BE2C (cell line): ENCODE data around the gene NRXN3.

ENCODE experiments used
- DNase-seq: peaks from one replicate; pipeline ENCODE4 v3.0.0-alpha.2; 2020
- H3K27me3 ChIP-seq: fragments of 250-450 bp; sonication (Bioruptor Pico); 2 replicates; pipeline ENCODE4 v1.5.1; 2020; ENCODE audit warnings: mild to moderate bottlenecking
- H3K36me3 ChIP-seq: fragments of 250-450 bp; sonication (Bioruptor Pico); 2 replicates; pipeline ENCODE4 v1.5.1; 2020; ENCODE audit warnings: mild to moderate bottlenecking
- H3K4me1 ChIP-seq: fragments of 250-450 bp; sonication (Bioruptor Pico); 2 replicates; pipeline ENCODE4 v1.5.1; 2020
- H3K4me3 ChIP-seq: 2 replicates; pipeline ENCODE4 v1.5.1; 2011; ENCODE audit warnings: low read depth, low read length
- H3K9me3 ChIP-seq: fragments of 250-450 bp; sonication (Bioruptor Pico); 2 replicates; pipeline ENCODE4 v1.5.1; 2020
- CTCF ChIP-seq: IDR thresholded peaks from 2 replicates; pipeline ENCODE4 v1.5.1; 2012; ENCODE audit warnings: mild to moderate bottlenecking, low read depth, low read length

NRXN3 gene

DNA sequence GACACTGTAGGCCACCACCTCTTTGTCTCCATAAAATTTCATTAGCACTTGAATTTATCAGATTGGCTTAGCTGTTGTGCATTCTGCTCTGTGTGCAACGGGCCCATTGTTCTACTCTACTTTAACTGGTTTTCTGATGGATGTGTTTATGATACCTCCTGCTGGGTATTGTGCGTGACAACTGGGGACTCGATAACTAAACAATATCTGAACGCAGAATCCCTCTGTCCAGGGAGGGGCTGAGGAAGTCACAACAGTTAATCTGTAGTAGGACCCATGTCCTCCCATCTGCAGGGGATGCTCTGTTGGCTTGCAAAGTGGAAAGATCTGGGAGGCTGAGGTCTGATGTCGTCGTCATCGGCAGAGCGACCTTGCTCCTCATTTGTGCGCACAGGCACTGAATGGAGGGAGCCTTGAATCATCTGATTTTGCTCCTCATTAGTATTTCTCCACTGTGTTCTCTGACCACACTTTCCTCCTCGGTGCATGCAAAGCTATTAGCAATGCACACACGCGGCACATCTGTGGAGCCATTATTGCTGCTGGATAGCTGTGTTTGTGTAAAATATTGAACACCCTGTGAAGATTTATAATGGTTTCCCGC is 422.5 kb downstream of the NRXN3 start:
- H3K4me1 ChIP-seq = no peaks in the 10 kb centered on the region
- no peak overlapping the region for H3K4me3 ChIP-seq
- H3K36me3 ChIP-seq = no peaks in the 10 kb centered on the region
- no peak for DNase-seq
- H3K9me3 ChIP-seq = no peaks in the 10 kb centered on the region
- no peaks in the 10 kb centered on the region for H3K27me3 ChIP-seq
- no peak for TF ChIP-seq CTCF

DNA sequence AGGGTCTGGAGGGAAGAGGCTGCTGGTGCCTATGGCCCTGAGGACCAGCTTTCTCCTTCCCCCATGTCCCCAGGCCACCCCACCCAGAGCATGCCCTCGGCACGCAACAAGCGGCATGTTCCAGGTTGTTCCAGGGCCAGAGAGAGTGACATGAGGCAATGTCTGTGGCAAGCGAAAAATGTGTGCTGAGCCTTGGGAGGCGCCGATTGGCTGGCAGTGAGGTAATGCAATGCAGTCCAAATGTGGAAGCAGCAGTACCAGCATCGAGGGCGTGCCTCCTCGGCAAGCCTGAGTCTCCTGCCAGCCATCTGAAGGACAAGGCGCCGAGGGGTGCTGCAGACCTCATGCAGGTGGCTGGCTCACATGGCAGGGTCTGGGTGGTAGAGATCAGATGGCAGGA is 423.8 kb downstream of the NRXN3 start:
- Histone ChIP-seq H3K36me3 (no peaks in the 10 kb centered on the region), H3K4me3 (no peak overlapping the region), H3K4me1 (no peaks in the 10 kb centered on the region), H3K27me3 (no peaks in the 10 kb centered on the region), H3K9me3 (no peaks in the 10 kb centered on the region)
- DNase-seq = no peak
- TF ChIP-seq CTCF = no peak

DNA sequence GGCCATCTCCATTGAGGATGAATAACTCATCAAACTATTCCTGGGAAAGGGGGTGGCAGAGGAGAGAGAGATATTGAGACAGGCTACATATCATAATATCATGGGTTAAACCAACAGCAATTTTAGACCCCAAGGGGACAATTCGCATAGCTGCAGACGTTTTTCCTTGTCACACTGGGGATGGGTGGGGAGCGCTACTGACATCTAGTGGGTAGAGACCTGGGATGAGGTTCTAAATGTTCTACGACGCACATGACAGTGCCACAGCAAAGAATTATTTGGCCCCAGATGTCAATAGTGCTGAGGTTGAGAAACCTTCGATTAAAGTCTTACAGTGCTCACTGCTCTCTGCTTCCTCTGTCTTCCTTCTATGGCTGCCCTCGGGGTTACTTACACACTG is 425.6 kb downstream of the NRXN3 start:
- Histone ChIP-seq H3K27me3 (no peaks in the 10 kb centered on the region), H3K9me3 (no peaks in the 10 kb centered on the region), H3K4me3 (no peak overlapping the region), H3K36me3 (no peaks in the 10 kb centered on the region), H3K4me1 (no peaks in the 10 kb centered on the region)
- peak; percentile 43 for TF ChIP-seq CTCF
- DNase-seq = peak; percentile 11

- peak; percentile 60 for DNase-seq
- TF ChIP-seq CTCF = peak; percentile 100
- no peaks in the 10 kb centered on the region for H3K36me3 ChIP-seq
- no peaks in the 10 kb centered on the region for H3K4me1 ChIP-seq
- H3K27me3 ChIP-seq = no peaks in the 10 kb centered on the region
- no peak overlapping the region for H3K4me3 ChIP-seq
- H3K9me3 ChIP-seq = no peaks in the 10 kb centered on the region
Observed at GRCh38 chr14:78598046-78598920, 428.1 kb downstream of the NRXN3 start.

DNA sequence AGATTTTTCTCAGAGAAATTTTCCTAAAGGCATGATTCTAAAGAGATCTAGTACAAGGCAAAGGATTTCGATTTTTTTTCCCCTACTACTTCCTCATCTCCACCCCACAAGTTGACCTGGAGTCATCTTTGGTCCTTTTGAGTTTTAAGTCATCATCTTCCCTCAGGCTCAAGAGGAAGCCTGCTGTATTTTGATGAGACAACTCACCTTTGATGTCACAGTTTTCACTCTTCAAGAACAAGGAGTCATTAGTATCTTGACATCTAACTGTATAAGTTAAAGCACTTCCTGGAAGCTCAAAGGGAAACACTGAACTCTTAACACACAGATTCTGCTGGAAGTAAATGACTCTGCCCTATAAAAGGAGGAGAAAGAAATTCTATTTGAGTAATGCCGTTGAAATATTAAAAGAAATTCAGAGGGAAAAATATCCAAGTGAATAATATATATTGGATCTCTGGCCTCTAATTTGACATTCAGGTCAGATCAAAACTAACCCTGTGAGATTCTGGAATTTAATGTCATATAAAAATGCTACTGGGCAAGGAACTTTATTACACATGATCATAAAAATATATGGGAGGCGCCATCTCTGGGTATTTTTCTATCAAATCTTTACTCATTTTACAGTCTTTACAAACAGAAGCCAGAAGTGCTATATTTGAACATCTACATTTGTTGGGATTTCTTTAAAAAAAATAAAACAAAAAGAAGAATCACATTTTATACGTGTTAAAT is 435.0 kb downstream of the NRXN3 start:
- H3K9me3 ChIP-seq = no peaks in the 10 kb centered on the region
- no peak for TF ChIP-seq CTCF
- no peak for DNase-seq
- no peaks in the 10 kb centered on the region for H3K27me3 ChIP-seq
- H3K36me3 ChIP-seq = no peaks in the 10 kb centered on the region
- no peaks in the 10 kb centered on the region for H3K4me1 ChIP-seq
- no peak overlapping the region for H3K4me3 ChIP-seq
